ENCODE data around the gene DACH1. TPM values are rescaled to one million over a fixed set of nuclear protein-coding genes. Genes with fewer than 3 reads are reported as not detected.

DACH1 gene
- total RNA-seq, 4 donors from 2014 or later = 0.08 to 2.3 (median 0.71) TPM

DNA sequence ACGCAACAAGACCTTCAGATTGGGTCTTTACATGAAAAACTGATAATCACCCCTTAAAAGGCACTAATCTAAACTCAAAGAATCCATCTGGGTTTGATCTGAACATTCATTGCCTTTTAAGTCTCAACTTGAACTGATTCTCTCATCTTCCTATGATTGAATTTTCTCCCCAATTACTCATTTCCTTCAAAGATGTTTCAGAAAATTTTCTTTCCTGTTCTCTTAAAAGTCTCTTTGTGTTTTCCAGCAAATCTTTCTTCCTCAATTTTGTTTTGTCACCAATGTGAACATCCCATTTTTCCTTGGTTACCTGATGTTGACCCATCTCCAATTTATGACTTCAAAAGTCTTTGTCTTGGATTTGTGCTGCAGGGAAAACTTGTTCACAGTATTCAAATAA lies 234.3 kb downstream of the DACH1 start:
- H3K9me3 ChIP-seq = no peaks in the 10 kb centered on the region
- DNase-seq = no peak
- H3K4me1 ChIP-seq = no peaks in the 10 kb centered on the region
- 62 to 65% methylated on average over 1 of the region's 1 CpG for WGBS, 2 donors
- H3K36me3 ChIP-seq = no peaks in the 10 kb centered on the region
- intact Hi-C loops (cut with DNase I) = no loop called here
- no peaks in the 10 kb centered on the region for H3K27me3 ChIP-seq
- no peak overlapping the region for H3K4me3 ChIP-seq
- TF ChIP-seq, protein P1, sequence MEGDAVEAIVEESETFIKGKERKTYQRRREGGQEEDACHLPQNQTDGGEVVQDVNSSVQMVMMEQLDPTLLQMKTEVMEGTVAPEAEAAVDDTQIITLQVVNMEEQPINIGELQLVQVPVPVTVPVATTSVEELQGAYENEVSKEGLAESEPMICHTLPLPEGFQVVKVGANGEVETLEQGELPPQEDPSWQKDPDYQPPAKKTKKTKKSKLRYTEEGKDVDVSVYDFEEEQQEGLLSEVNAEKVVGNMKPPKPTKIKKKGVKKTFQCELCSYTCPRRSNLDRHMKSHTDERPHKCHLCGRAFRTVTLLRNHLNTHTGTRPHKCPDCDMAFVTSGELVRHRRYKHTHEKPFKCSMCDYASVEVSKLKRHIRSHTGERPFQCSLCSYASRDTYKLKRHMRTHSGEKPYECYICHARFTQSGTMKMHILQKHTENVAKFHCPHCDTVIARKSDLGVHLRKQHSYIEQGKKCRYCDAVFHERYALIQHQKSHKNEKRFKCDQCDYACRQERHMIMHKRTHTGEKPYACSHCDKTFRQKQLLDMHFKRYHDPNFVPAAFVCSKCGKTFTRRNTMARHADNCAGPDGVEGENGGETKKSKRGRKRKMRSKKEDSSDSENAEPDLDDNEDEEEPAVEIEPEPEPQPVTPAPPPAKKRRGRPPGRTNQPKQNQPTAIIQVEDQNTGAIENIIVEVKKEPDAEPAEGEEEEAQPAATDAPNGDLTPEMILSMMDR (IDR thresholded peaks at IDR 0.05) = no peak
- no peak for TF ChIP-seq POLR2A (IDR thresholded peaks at IDR 0.05)
- no peak overlapping the region for H3K27ac ChIP-seq

DNA sequence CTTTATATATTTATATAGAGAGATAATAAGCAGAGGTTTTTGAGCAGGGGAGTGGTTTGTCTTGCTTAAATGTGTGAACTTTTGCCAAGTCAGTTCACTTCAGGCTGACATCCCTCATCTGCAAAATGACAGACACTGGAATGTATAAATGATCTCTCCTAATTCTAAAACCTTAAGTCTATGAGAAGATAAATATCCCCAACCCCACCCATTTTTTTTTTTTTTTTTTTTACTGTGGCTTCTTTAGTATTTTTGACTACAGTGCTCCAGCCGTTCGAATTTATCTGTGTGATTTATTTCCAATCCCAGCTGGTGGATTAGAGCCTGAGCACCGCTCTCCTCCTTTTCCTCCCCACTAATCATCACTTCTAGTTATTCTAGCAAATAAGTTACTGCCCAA lies 234.8 kb downstream of the DACH1 start:
- no peaks in the 10 kb centered on the region for H3K36me3 ChIP-seq

GRCh38 chr13:71629167-71629566 lies 237.8 kb downstream of the DACH1 start:
- Histone ChIP-seq H3K4me1 (no peaks in the 10 kb centered on the region), H3K36me3 (no peaks in the 10 kb centered on the region), H3K27ac (no peak overlapping the region), H3K9me3 (no peaks in the 10 kb centered on the region), H3K4me3 (no peak overlapping the region), H3K27me3 (no peaks in the 10 kb centered on the region)
- no peak for DNase-seq
- intact Hi-C loops (cut with DNase I) = no loop called here
- no peak for TF ChIP-seq POLR2A (IDR thresholded peaks at IDR 0.05)
- TF ChIP-seq, protein P1 (IDR thresholded peaks at IDR 0.05) = no peak
- WGBS, 2 donors = 76 to 84% methylated on average over 3 of the region's 3 CpGs

More for the DNA sequence above, 234.8 kb downstream of the DACH1 start:
- intact Hi-C loops (cut with DNase I) = no loop called here
- no peak for TF ChIP-seq POLR2A (IDR thresholded peaks at IDR 0.05)
- TF ChIP-seq, protein P1 (IDR thresholded peaks at IDR 0.05) = no peak
- Histone ChIP-seq H3K27ac (no peak overlapping the region), H3K4me3 (no peak overlapping the region), H3K9me3 (no peaks in the 10 kb centered on the region), H3K4me1 (no peaks in the 10 kb centered on the region), H3K27me3 (no peaks in the 10 kb centered on the region)
- 41 to 47% methylated on average over 3 of the region's 3 CpGs for WGBS, 2 donors
- no peak for DNase-seq

GRCh38 chr13:71626421-71627117 lies 240.4 kb downstream of the DACH1 start:
- no peak overlapping the region for H3K27ac ChIP-seq
- intact Hi-C loops (cut with DNase I) = no loop called here
- TF ChIP-seq POLR2A (IDR thresholded peaks at IDR 0.05) = no peak
- TF ChIP-seq, protein P1 (IDR thresholded peaks at IDR 0.05) = no peak
- no peak overlapping the region for H3K4me3 ChIP-seq
- H3K9me3 ChIP-seq = no peaks in the 10 kb centered on the region
- 70 to 82% methylated on average over 4 of the region's 4 CpGs for WGBS, 2 donors
- H3K36me3 ChIP-seq = no peaks in the 10 kb centered on the region
- DNase-seq = no peak
- no peaks in the 10 kb centered on the region for H3K27me3 ChIP-seq
- no peaks in the 10 kb centered on the region for H3K4me1 ChIP-seq

GRCh38 chr13:71625694-71626093 lies 241.3 kb downstream of the DACH1 start:
- Histone ChIP-seq H3K36me3 (no peaks in the 10 kb centered on the region), H3K4me1 (no peaks in the 10 kb centered on the region), H3K27ac (peak overlapping the region in 2 of 4 donors; percentile 6 to 37), H3K9me3 (no peaks in the 10 kb centered on the region), H3K4me3 (no peak overlapping the region), H3K27me3 (no peaks in the 10 kb centered on the region)
- intact Hi-C loops (cut with DNase I) = no loop called here
- no peak for TF ChIP-seq POLR2A (IDR thresholded peaks at IDR 0.05)
- TF ChIP-seq, protein P1 (IDR thresholded peaks at IDR 0.05) = no peak
- DNase-seq = no peak

Data from esophagus squamous epithelium (tissue), 5 donors.